ENCODE results near the gene REPS2.
"Not testable (repeated sequence)": the region's sequence is repeated elsewhere in the genome, so short reads cannot be mapped to it uniquely, and the experiment has no call there.

Gene REPS2

GRCh38 chrX:16931855-16932575 lies 14.4 kb upstream of the REPS2 start:
- no peak for ATAC-seq (replicated peaks; ENCODE audit: extremely low read depth, poor library complexity, severe bottlenecking)
- no peak for DNase-seq (ENCODE audit: low spot score in 2 of 2)
- no peaks in the 10 kb centered on the region for H3K9me3 Mint-ChIP-seq
- no peak overlapping the region for H3K4me3 Mint-ChIP-seq
- peaks cover 11% of the 10 kb centered on the region for H3K27me3 Mint-ChIP-seq
- H3K36me3 Mint-ChIP-seq (ENCODE audit: insufficient read depth) = peaks cover 1% of the 10 kb centered on the region
- no peak overlapping the region for H3K27ac Mint-ChIP-seq (ENCODE audit: low read depth)
- H3K4me1 Mint-ChIP-seq = no peaks in the 10 kb centered on the region

- Mint-ChIP-seq H3K9me3 (no peaks in the 10 kb centered on the region), H3K4me1 (no peaks in the 10 kb centered on the region), H3K4me3 (no peak overlapping the region), H3K36me3 (ENCODE audit: insufficient read depth) (no peaks in the 10 kb centered on the region), H3K27me3 (peaks cover 15% of the 10 kb centered on the region), H3K27ac (ENCODE audit: low read depth) (no peak overlapping the region)
- no peak for ATAC-seq (replicated peaks; ENCODE audit: extremely low read depth, poor library complexity, severe bottlenecking)
- DNase-seq (ENCODE audit: low spot score in 2 of 2) = no peak
These were observed 12.3 kb upstream of the REPS2 start for GRCh38 chrX:16934185-16934584.

- Mint-ChIP-seq H3K4me1 (no peaks in the 10 kb centered on the region), H3K9me3 (no peaks in the 10 kb centered on the region), H3K27me3 (no peaks in the 10 kb centered on the region), H3K36me3 (ENCODE audit: insufficient read depth) (peaks cover 8% of the 10 kb centered on the region), H3K27ac (ENCODE audit: low read depth) (no peak overlapping the region), H3K4me3 (peak overlapping the region; percentile 79)
- peak in 1 of 2 donors; percentile 12 for DNase-seq (ENCODE audit: low spot score in 2 of 2)
- peak; percentile 21 for ATAC-seq (replicated peaks; ENCODE audit: extremely low read depth, poor library complexity, severe bottlenecking)
These were observed 609 bp downstream of the REPS2 start for GRCh38 chrX:16946971-16947562.

- Mint-ChIP-seq H3K4me3 (no peak overlapping the region), H3K36me3 (ENCODE audit: insufficient read depth) (peaks cover 8% of the 10 kb centered on the region), H3K27me3 (no peaks in the 10 kb centered on the region), H3K27ac (ENCODE audit: low read depth) (no peak overlapping the region), H3K9me3 (no peaks in the 10 kb centered on the region), H3K4me1 (no peaks in the 10 kb centered on the region)
- DNase-seq (ENCODE audit: low spot score in 2 of 2) (no peak), ATAC-seq (replicated peaks; ENCODE audit: extremely low read depth, poor library complexity, severe bottlenecking) (no peak)
These were observed 4.0 kb downstream of the REPS2 start for GRCh38 chrX:16950423-16950822.

GRCh38 chrX:16953606-16954211 lies 7.3 kb downstream of the REPS2 start:
- no peak for DNase-seq (ENCODE audit: low spot score in 2 of 2)
- Mint-ChIP-seq H3K4me3 (no peak overlapping the region), H3K27ac (ENCODE audit: low read depth) (no peak overlapping the region), H3K27me3 (peaks cover 10% of the 10 kb centered on the region), H3K36me3 (ENCODE audit: insufficient read depth) (no peaks in the 10 kb centered on the region), H3K9me3 (no peaks in the 10 kb centered on the region), H3K4me1 (no peaks in the 10 kb centered on the region)
- ATAC-seq (replicated peaks; ENCODE audit: extremely low read depth, poor library complexity, severe bottlenecking) = no peak

- H3K27me3 Mint-ChIP-seq = peaks cover 12% of the 10 kb centered on the region
- no peak overlapping the region for H3K4me3 Mint-ChIP-seq
- no peaks in the 10 kb centered on the region for H3K4me1 Mint-ChIP-seq
- no peak overlapping the region for H3K27ac Mint-ChIP-seq (ENCODE audit: low read depth)
- H3K36me3 Mint-ChIP-seq (ENCODE audit: insufficient read depth) = no peaks in the 10 kb centered on the region
- ATAC-seq (replicated peaks; ENCODE audit: extremely low read depth, poor library complexity, severe bottlenecking) (no peak), DNase-seq (ENCODE audit: low spot score in 2 of 2) (no peak)
- no peaks in the 10 kb centered on the region for H3K9me3 Mint-ChIP-seq
These were observed 11.3 kb downstream of the REPS2 start for GRCh38 chrX:16957751-16958150.

GRCh38 chrX:16958356-16958755 lies 11.9 kb downstream of the REPS2 start:
- H3K36me3 Mint-ChIP-seq (ENCODE audit: insufficient read depth) = no peaks in the 10 kb centered on the region
- no peak overlapping the region for H3K27ac Mint-ChIP-seq (ENCODE audit: low read depth)
- H3K9me3 Mint-ChIP-seq = no peaks in the 10 kb centered on the region
- no peaks in the 10 kb centered on the region for H3K4me1 Mint-ChIP-seq
- DNase-seq (ENCODE audit: low spot score in 2 of 2) (no peak), ATAC-seq (replicated peaks; ENCODE audit: extremely low read depth, poor library complexity, severe bottlenecking) (no peak)
- H3K27me3 Mint-ChIP-seq = peaks cover 12% of the 10 kb centered on the region
- H3K4me3 Mint-ChIP-seq = no peak overlapping the region

- ATAC-seq (replicated peaks; ENCODE audit: extremely low read depth, poor library complexity, severe bottlenecking); DNase-seq (ENCODE audit: low spot score in 2 of 2); H3K36me3 Mint-ChIP-seq (ENCODE audit: insufficient read depth); H3K27ac Mint-ChIP-seq (ENCODE audit: low read depth); H3K4me1 Mint-ChIP-seq; H3K4me3 Mint-ChIP-seq; H3K9me3 Mint-ChIP-seq: not testable (repeated sequence)
- peaks cover 12% of the 10 kb centered on the region for H3K27me3 Mint-ChIP-seq
These were observed 16.2 kb downstream of the REPS2 start for GRCh38 chrX:16962661-16963060.

GRCh38 chrX:16963216-16963615 lies 16.8 kb downstream of the REPS2 start:
- no peaks in the 10 kb centered on the region for H3K4me1 Mint-ChIP-seq
- no peaks in the 10 kb centered on the region for H3K9me3 Mint-ChIP-seq
- peaks cover 7% of the 10 kb centered on the region for H3K27me3 Mint-ChIP-seq
- no peaks in the 10 kb centered on the region for H3K36me3 Mint-ChIP-seq (ENCODE audit: insufficient read depth)
- no peak overlapping the region for H3K27ac Mint-ChIP-seq (ENCODE audit: low read depth)
- ATAC-seq (replicated peaks; ENCODE audit: extremely low read depth, poor library complexity, severe bottlenecking) (no peak), DNase-seq (ENCODE audit: low spot score in 2 of 2) (no peak)
- no peak overlapping the region for H3K4me3 Mint-ChIP-seq

GRCh38 chrX:16964976-16965375 lies 18.5 kb downstream of the REPS2 start:
- H3K9me3 Mint-ChIP-seq, H3K4me3 Mint-ChIP-seq: not testable (repeated sequence)

GRCh38 chrX:16966752-16967448 lies 20.4 kb downstream of the REPS2 start:
- no peaks in the 10 kb centered on the region for H3K9me3 Mint-ChIP-seq
- no peak overlapping the region for H3K4me3 Mint-ChIP-seq
- no peaks in the 10 kb centered on the region for H3K36me3 Mint-ChIP-seq (ENCODE audit: insufficient read depth)
- DNase-seq (ENCODE audit: low spot score in 2 of 2) (no peak), ATAC-seq (replicated peaks; ENCODE audit: extremely low read depth, poor library complexity, severe bottlenecking) (no peak)
- H3K27me3 Mint-ChIP-seq = peaks cover 6% of the 10 kb centered on the region
- H3K4me1 Mint-ChIP-seq = no peaks in the 10 kb centered on the region
- no peak overlapping the region for H3K27ac Mint-ChIP-seq (ENCODE audit: low read depth)

More at GRCh38 chrX:16964976-16965375, 18.5 kb downstream of the REPS2 start:
- not testable (repeated sequence) for ATAC-seq (replicated peaks; ENCODE audit: extremely low read depth, poor library complexity, severe bottlenecking); H3K27ac Mint-ChIP-seq (ENCODE audit: low read depth); H3K36me3 Mint-ChIP-seq (ENCODE audit: insufficient read depth); DNase-seq (ENCODE audit: low spot score in 2 of 2); H3K27me3 Mint-ChIP-seq; H3K4me1 Mint-ChIP-seq

- not testable (repeated sequence) for H3K27ac Mint-ChIP-seq (ENCODE audit: low read depth); H3K9me3 Mint-ChIP-seq; H3K4me1 Mint-ChIP-seq; H3K4me3 Mint-ChIP-seq; H3K36me3 Mint-ChIP-seq (ENCODE audit: insufficient read depth); ATAC-seq (replicated peaks; ENCODE audit: extremely low read depth, poor library complexity, severe bottlenecking); DNase-seq (ENCODE audit: low spot score in 2 of 2); H3K27me3 Mint-ChIP-seq
These were observed 22.3 kb downstream of the REPS2 start for GRCh38 chrX:16968753-16969152.
